Measurements from ENCODE around the gene PHF23. TPM values are rescaled to one million over a fixed set of nuclear protein-coding genes. Genes with fewer than 3 reads are reported as not detected.
A peak's percentile ranks its signal among the peaks of the same experiment; 100 is the strongest.

PHF23 gene
- total RNA-seq, 1 donor from 2014 or later: 53.0 TPM

GRCh38 chr17:7207120-7208001, 31.9 kb downstream of the PHF23 start:
- DNase-seq (ENCODE audit: extremely low read depth, low read depth, low spot score): no peak

GRCh38 chr17:7205561-7205960, 33.7 kb downstream of the PHF23 start:
- DNase-seq (ENCODE audit: extremely low read depth, low read depth, low spot score): no peak

GRCh38 chr17:7204828-7205461, 34.3 kb downstream of the PHF23 start:
- DNase-seq (ENCODE audit: extremely low read depth, low read depth, low spot score): peak; percentile 23

- DNase-seq (ENCODE audit: extremely low read depth, low read depth, low spot score): no peak
These were observed 34.9 kb downstream of the PHF23 start for GRCh38 chr17:7204336-7204735.

- DNase-seq (ENCODE audit: extremely low read depth, low read depth, low spot score): no peak
These were observed 35.9 kb downstream of the PHF23 start for GRCh38 chr17:7203391-7203790.

- DNase-seq (ENCODE audit: extremely low read depth, low read depth, low spot score): no peak
These were observed 42.4 kb downstream of the PHF23 start for GRCh38 chr17:7196651-7197401.

- DNase-seq (ENCODE audit: extremely low read depth, low read depth, low spot score): no peak
These were observed 43.3 kb downstream of the PHF23 start for GRCh38 chr17:7195971-7196370.

- DNase-seq (ENCODE audit: extremely low read depth, low read depth, low spot score): no peak
These were observed 46.9 kb downstream of the PHF23 start for GRCh38 chr17:7192271-7192937.

GRCh38 chr17:7191571-7192270, 47.5 kb downstream of the PHF23 start:
- no peak for DNase-seq (ENCODE audit: extremely low read depth, low read depth, low spot score)

- no peak for DNase-seq (ENCODE audit: extremely low read depth, low read depth, low spot score)
These were observed 48.2 kb downstream of the PHF23 start for GRCh38 chr17:7191069-7191468.

- DNase-seq (ENCODE audit: extremely low read depth, low read depth, low spot score): no peak
These were observed 48.9 kb downstream of the PHF23 start for GRCh38 chr17:7190276-7190917.

GRCh38 chr17:7186241-7186640, 53.0 kb downstream of the PHF23 start:
- DNase-seq (ENCODE audit: extremely low read depth, low read depth, low spot score): no peak

Other genes starting within 250 kb of the PHF23 start
- gene ALOX12, start 243.4 kb downstream of the PHF23 start, total RNA-seq: not detected in 2 replicates
- gene RNASEK, start 226.8 kb downstream of the PHF23 start, total RNA-seq: 459 and 493 TPM in 2 replicates
- 120 and 180 TPM in 2 replicates for gene BCL6B, start 216.4 kb downstream of the PHF23 start, total RNA-seq
- gene SLC16A13, start 203.4 kb downstream of the PHF23 start, total RNA-seq: 6.6 and 7.9 TPM in 2 replicates
- 0.12 and 0.44 TPM in 2 replicates for gene SLC16A11, start 195.4 kb downstream of the PHF23 start, total RNA-seq
- gene CLEC10A, start 159.2 kb downstream of the PHF23 start, total RNA-seq: not detected in 2 replicates
- not detected in 2 replicates for gene ASGR2, start 124.6 kb downstream of the PHF23 start, total RNA-seq
- 2.6 and 5.4 TPM in 2 replicates for gene ASGR1, start 60.1 kb downstream of the PHF23 start, total RNA-seq
- gene DLG4, start 19.6 kb downstream of the PHF23 start, total RNA-seq: 10.8 and 22.3 TPM in 2 replicates
- gene ACADVL, start 19.5 kb downstream of the PHF23 start, total RNA-seq: 252 and 369 TPM in 2 replicates
- gene DVL2, start 4.9 kb downstream of the PHF23 start, total RNA-seq: 36.9 and 41.6 TPM in 2 replicates
- gene GABARAP, start 3.0 kb upstream of the PHF23 start, total RNA-seq: 548 and 565 TPM in 2 replicates
- gene CTDNEP1, start 12.3 kb upstream of the PHF23 start, total RNA-seq: 55.4 and 73.5 TPM in 2 replicates
- gene ELP5, start 12.8 kb upstream of the PHF23 start, total RNA-seq: 27.5 and 27.7 TPM in 2 replicates
- 1.9 and 2.1 TPM in 2 replicates for gene CLDN7, start 23.0 kb upstream of the PHF23 start, total RNA-seq
- gene SLC2A4, start 42.3 kb upstream of the PHF23 start, total RNA-seq: not detected in 2 replicates
- not detected in 2 replicates for gene YBX2, start 55.2 kb upstream of the PHF23 start, total RNA-seq
- gene EIF5A, start 68.2 kb upstream of the PHF23 start, total RNA-seq: 432 and 433 TPM in 2 replicates
- gene GPS2, start 75.9 kb upstream of the PHF23 start, total RNA-seq: 48.2 and 64.6 TPM in 2 replicates
- gene NEURL4, start 89.9 kb upstream of the PHF23 start, total RNA-seq: 15.5 and 16.4 TPM in 2 replicates
- gene ACAP1, start 97.1 kb upstream of the PHF23 start, total RNA-seq: 53.1 TPM in 1 of 2 replicates, not detected in the other
- gene KCTD11, start 112.7 kb upstream of the PHF23 start, total RNA-seq: 7.1 and 8.5 TPM in 2 replicates
- not detected in 2 replicates for gene TMEM95, start 115.7 kb upstream of the PHF23 start, total RNA-seq
- gene TNK1, start 141.6 kb upstream of the PHF23 start, total RNA-seq: 0.19 and 0.23 TPM in 2 replicates
- 74.1 and 82.8 TPM in 2 replicates for gene PLSCR3, start 155.1 kb upstream of the PHF23 start, total RNA-seq
- 56.7 and 73.7 TPM in 2 replicates for gene TMEM256, start 164.6 kb upstream of the PHF23 start, total RNA-seq
- gene NLGN2, start 168.4 kb upstream of the PHF23 start, total RNA-seq: 15.7 and 21.7 TPM in 2 replicates
- not detected in 2 replicates for gene SPEM1, start 180.9 kb upstream of the PHF23 start, total RNA-seq
- not detected in 2 replicates for gene SPEM2, start 186.2 kb upstream of the PHF23 start, total RNA-seq
- gene SPEM3, start 189.4 kb upstream of the PHF23 start, total RNA-seq: not detected in 2 replicates
- 11.6 and 15.4 TPM in 2 replicates for gene TMEM102, start 196.0 kb upstream of the PHF23 start, total RNA-seq
- 0.44 and 0.88 TPM in 2 replicates for gene FGF11, start 200.1 kb upstream of the PHF23 start, total RNA-seq
- 5.7 and 9.6 TPM in 2 replicates for gene CHRNB1, start 205.6 kb upstream of the PHF23 start, total RNA-seq
- gene ZBTB4, start 240.2 kb upstream of the PHF23 start, total RNA-seq: 41.8 and 43.9 TPM in 2 replicates
- gene SLC35G6, start 242.0 kb upstream of the PHF23 start, total RNA-seq: not detected in 2 replicates
- gene POLR2A, start 244.9 kb upstream of the PHF23 start, total RNA-seq: 81.5 and 124 TPM in 2 replicates

Data from glomerular endothelial cell (primary cell).